GM21737 (cell line): ENCODE results near the gene MLC1.

Experiments used
- ATAC-seq: cut with Tn5 transposase; IDR thresholded peaks from one replicate; pipeline ENCODE4 v1.9.1; 2021; ENCODE audit warnings: mild to moderate bottlenecking, moderate library complexity; ENCODE audit not compliant: unreplicated experiment

Gene MLC1

GRCh38 chr22:50039669-50040443 lies 45.4 kb downstream of the MLC1 start:
- ATAC-seq: no peak

DNA sequence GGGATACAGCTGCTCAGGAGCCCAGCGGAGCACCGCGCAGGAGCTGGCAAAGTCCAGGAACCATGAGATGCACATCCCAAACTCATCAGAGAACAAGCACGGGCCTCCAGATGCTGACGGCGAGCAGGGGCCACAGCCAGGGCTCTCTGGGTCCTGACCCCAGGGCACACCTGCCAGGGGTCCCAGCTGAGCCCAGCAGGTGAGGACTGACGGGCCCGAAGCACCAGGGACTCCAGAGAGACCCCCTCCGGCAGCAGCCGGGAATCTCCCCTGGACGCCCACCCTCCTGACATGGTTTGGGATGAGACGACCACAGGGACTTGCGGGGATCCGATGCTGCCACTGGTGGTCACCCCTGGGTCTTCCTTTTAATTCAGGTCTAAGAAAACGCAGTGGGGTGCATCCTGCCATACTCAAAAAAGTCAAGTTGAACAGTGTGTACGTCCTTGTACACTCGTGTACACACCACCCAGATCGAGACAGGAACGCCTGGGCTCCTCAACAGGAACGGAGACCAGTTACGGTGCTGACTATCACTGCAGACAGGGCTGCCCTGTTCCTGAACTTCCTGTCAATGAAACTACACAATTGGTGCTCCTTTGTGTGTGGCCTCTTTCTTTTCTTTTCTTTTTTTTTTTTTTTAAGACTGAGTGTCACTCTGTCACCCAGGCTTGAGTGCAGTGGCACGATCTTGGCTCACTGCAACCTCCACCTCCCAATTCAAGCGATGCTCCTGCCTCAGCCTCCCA lies 49.1 kb downstream of the MLC1 start:
- no peak for ATAC-seq

GRCh38 chr22:50035131-50035881 lies 49.9 kb downstream of the MLC1 start:
- no peak for ATAC-seq

DNA sequence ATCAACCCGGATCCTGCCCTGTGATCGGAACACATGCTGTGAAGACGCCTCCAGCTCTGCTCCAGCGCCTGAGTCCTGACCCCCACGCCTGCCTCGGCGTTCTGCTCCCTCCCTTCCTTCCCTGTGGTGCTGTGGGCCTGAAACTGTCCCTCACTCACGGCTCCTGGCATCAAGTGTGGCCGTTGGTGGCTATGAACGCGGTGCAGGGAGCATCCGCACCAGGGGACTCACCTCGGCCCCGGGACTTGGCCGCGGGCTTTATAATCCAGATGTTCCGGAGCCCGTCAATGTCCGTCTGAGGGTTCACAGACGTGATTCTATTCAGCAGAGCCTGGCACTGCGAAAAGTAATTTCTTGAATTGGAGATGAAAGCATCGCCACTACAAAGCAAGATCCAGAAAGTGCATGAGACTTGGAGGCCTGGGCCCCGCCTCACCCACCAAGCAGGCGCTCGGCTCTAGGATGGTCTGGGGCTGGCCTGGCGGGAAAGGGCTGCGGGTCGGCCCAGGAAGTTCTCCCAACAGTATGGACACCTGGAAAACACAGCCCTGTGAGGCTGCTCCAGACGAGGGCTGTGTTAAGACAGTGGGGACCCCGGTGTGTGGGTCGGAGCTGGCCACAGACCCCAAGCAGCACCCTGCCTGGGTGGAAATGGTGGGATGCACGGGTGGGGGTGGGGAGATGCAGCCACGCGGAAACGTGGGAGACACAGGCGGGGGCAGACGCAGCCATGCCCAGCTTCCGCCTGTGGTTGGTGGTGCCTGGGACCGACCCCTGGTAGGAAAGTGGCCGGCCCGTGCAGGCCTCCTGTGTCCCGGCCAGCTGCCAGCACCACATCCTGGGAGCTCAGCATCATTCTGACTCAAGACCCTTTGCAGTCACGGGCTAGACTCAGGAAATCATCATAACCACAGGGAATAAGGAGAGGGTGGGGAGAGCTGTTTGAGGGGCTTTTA lies 50.8 kb downstream of the MLC1 start:
- no peak for ATAC-seq

GRCh38 chr22:50032941-50033601 lies 52.2 kb downstream of the MLC1 start:
- no peak for ATAC-seq

DNA sequence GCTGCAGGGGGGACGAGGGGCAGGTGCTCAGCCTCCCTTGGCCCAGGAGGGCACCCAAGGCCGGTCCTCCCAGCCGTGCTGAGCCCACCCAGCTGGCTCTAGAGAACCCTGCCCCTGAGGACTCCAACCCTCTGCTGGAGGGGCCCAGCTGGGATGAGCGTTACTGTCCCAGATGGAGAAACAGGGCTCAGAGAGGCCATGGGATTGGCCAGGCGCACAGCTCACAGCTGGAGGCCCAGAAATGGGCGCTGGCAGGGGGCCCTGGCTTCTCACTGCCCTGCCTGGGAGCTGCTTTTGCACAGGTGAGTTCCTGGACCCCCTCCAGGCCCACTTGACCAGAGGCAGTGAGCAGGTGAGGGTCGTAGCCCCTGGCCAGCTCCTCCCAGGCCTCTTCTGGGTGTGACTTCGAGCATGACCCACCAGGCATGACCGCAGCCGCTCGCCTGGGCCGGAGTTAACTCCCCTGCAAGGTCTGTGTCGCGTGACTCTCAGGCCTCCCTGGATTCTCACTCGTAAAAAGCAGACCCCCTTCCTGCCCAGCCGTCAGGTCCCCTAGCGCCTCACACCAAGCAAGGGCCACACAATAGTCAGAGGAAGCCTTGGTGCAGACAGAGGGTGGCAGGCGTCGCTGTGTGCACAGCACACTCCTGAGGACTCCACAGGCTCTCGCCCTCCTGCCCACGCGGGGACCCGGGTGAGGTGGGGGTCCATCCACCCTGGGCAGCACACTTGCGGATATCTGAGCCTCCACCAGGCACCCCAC lies 52.9 kb downstream of the MLC1 start:
- no peak for ATAC-seq

DNA sequence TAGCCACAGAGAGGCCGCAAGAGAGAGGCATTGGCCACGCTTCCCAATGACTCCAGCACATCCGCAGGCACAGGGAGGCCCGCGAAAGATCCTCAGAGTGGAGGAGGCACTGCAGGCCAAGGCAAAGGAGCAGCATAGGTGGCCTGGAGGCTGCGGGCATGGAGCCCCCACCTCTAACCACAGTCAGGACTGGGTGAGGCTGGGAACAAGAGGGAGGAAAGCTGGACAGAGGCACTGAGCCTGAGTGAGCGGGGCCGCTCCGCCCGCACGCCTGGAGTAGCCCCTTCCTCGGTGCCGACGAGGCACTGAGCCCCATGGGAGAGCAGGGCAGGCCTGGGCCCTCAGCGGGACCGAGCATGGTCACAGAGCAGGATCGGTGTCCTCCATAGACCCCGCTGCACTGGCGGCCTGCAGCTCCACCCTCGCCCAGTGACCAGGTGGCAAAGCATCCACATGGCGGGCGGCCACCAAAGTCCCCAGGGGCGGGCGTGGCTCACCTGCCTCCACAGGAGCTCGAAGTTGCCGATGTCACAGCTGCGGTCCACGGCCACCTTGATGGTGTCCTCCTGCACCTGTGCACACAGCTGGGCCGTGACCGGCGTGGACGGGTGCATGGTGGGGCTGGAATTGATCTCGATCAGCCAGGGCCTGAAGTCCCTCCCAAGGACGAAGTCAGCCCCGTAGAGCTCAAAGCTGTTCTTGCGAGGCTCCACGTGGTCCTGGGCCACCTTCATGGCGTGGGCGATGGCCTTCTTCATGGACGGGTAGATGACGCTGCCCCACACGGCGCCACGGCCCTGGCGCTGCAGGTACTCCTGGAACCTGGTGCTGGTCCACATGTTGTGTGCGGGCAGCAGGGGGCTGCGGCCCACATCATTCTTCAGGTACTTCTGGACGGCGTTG lies 53.8 kb downstream of the MLC1 start:
- ATAC-seq: no peak

GRCh38 chr22:50030297-50031188 lies 54.7 kb downstream of the MLC1 start:
- peak; percentile 77 for ATAC-seq

DNA sequence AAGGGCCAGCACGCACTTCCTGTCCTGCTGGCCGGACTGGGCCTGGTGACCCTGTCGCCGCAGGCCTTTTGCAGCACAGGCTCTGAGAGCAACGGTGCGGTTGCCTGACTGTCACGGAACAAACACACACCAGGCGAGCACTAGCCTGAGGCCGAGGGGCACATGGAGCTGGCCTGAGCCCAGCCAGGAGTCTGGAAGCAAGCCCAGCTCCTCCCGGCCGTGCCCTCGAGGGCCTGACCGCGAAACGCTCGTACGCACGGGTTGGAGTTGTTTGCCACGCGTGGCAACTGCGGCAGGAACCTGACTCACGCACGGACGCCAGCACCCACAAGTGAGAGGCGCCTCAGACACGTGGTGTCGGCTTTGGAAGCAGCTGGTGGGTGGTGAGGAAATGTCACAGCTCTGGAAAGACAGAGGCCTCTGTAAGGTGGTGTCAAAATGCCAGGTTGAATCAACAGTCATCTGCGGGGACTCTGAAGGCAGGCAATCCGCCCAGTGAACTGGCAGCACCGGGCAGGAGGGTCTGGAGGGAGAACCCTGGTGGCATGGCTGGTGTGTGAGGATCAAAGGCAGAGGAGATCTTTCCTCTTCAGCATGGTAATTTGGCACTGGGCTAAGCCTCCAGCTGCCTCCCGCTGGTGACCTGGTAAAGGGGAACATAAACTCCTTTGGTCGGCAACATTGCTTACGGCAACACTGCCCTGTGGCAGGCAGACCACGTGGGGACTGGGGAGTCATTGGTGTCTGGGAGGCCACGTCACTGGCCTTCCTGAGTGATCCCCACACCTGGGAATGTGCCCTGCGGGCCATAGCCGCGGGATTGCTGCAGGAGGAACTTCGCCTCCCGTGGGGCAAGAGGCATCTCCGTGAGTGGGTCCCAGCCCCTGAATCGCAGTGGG lies 57.3 kb downstream of the MLC1 start:
- ATAC-seq: no peak

DNA sequence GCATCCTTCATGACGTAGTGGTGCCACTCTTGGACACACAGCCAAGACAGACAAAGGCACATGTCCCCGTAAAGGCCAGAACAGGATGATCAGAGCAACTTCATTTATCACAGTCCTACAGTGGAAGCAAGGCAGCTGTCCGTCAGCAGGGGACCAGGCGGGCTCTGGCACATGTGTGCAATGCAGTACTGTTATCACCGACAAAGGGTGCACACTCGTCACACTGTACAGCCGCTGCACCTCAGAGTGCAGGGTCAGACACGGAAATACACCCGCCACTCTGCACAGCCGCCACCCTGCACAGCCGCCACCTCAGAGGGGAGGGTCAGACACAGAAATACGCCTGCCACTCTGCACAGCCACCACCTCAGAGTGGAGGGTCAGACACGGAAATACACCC lies 59.2 kb downstream of the MLC1 start:
- ATAC-seq: no peak

- no peak for ATAC-seq
These were observed 62.9 kb downstream of the MLC1 start for GRCh38 chr22:50022171-50022819.

GRCh38 chr22:50020606-50021005 lies 64.6 kb downstream of the MLC1 start:
- no peak for ATAC-seq

DNA sequence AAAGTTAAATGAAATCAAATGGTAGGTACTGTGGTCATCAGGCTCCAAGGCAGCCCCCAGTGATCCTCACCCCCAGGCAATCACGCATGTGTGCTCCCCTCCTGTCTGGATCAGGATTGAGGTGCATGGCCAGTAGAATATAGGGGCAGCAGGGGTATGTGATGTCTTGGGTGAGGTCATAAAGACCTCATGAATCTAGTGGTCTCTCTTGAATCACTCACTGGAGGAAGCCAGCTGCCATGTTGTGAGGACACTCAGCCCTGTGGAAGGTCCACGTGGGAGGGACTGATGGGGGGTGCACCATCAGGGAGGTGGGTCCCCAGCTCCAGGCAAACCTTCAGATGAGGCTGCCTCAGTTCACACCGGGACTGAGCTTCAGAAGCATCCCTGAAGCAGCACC lies 65.9 kb downstream of the MLC1 start:
- ATAC-seq: no peak

DNA sequence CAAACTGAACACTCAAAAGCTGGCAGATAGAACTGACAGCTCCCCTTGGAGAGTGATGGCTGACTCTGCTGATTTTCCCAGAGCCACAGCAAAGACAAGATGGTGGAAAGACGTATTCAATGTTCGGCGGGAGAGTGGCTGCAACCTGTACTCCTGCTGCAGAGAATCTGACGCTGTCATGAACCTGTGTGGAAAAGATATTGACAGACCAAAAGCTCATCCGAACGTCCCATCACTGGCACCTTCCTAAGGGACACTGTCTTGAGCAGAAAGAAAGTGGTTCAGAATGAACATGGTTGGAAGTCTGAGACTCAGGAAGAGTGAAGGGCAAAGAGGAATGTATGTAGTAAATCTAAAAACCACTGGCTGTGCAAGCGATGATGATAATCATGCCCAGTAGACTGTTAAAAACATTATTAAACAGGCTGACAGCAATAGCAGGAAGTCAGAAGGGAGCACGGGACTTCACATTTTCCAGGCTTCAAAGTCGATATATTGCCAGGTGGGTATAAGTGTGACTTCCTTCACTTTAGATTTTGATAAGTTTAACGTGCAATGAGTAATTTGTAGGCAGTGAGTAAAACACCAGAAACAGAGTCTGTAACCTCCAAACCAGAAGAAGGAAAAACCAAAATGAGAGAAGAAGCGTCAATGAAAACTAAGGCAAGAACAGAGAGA lies 66.5 kb downstream of the MLC1 start:
- no peak for ATAC-seq

GRCh38 chr22:50017701-50018224 lies 67.5 kb downstream of the MLC1 start:
- no peak for ATAC-seq
